OCI-LY7 (cell line): Measurements from ENCODE around the gene ELOVL6.

Experiments
- EZH2phosphoT487 ChIP-seq: fragments of 200-600 bp; sonication (generic); IDR thresholded peaks from 2 replicates; pipeline ENCODE4 v1.6.1; 2018; ENCODE audit warnings: low read depth, borderline replicate concordance, mild to moderate bottlenecking, mixed run types, antibody characterized with exemption, low read length, moderate library complexity, mixed read lengths
- TF ChIP-seq, protein P1 (sequence below): fragments of 200-600 bp; sonication (generic); conservative IDR thresholded peaks from 2 replicates; pipeline ENCODE4 v1.5.1; 2014; ENCODE audit warnings: mild to moderate bottlenecking, antibody characterized with exemption, low read length, moderate library complexity, mixed read lengths

DNA sequence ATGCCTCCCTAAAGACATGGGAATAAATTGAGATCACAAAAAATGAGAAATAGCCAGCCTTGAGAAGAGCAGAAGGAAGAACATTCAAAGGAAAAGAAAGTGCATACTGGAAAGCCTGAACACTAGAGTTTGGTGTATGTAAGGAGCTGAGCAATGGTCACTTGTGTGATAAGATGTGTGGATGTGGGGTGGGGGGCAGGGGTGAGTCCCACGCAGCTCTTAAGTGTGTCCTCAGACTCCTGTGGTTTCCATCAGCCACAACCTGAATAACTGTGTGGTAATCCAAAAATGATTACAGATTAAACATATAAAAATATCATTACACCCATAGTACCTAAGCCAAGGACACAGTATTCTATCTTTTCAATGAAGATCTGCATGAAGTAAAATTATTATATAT, 59.9 kb downstream of the ELOVL6 start:
- TF ChIP-seq, protein P1, sequence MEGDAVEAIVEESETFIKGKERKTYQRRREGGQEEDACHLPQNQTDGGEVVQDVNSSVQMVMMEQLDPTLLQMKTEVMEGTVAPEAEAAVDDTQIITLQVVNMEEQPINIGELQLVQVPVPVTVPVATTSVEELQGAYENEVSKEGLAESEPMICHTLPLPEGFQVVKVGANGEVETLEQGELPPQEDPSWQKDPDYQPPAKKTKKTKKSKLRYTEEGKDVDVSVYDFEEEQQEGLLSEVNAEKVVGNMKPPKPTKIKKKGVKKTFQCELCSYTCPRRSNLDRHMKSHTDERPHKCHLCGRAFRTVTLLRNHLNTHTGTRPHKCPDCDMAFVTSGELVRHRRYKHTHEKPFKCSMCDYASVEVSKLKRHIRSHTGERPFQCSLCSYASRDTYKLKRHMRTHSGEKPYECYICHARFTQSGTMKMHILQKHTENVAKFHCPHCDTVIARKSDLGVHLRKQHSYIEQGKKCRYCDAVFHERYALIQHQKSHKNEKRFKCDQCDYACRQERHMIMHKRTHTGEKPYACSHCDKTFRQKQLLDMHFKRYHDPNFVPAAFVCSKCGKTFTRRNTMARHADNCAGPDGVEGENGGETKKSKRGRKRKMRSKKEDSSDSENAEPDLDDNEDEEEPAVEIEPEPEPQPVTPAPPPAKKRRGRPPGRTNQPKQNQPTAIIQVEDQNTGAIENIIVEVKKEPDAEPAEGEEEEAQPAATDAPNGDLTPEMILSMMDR = no peak
- TF ChIP-seq EZH2phosphoT487 = no peak
